Activated T-cell treated with anti-CD3 and anti-CD28 coated beads for 1 hour (primary cell): Measurements from ENCODE around the gene KAT5.
A peak's percentile ranks its signal among the peaks of the same experiment; 100 is the strongest.
"Not testable (repeated sequence)": the region's sequence is repeated elsewhere in the genome, so short reads cannot be mapped to it uniquely, and the experiment has no call there.

Source experiments
- DNase-seq: peaks from one replicate; pipeline ENCODE4 v3.0.0-alpha.2; 2020; ENCODE audit warnings: low read depth

The KAT5 gene

DNA sequence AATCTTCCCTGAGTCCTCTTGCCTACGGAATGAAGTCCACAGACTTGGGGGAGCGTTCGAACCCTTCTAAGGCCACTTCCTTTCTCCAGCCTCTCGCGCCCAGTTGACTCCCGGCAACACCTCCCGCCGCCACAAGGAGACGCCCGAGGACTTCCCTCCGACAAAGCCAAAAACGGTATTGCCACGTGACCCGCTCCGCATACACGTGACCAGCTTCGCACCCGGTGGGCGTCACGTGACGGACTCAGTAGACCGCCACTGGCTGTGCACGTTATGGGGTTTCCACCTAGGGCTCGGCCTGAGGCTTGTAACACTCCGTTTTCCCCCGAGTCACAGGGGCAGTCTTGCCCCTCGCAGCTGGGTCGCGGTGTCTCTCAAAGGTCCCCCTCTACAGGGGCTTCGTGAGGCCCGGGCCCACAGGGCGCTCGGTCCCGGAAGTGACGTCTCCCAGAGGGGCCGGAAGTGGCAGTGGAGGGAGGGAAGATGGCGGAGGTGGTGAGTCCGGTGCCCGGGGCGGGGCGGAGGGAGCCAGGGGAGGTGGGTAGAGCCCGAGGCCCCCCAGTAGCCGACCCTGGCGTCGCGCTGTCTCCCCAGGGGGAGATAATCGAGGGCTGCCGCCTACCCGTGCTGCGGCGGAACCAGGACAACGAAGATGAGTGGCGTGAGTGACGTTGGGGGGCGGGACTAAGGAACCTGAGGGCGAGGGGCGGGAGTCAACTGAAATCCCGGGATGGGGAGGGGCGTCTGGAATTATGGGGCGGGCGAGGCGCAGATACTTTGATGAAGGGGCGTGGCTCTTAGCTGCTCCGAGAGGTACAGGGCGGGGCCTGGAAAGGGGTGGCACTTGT is at the start of gene KAT5:
Gene KAT5 (plus strand): TSS at position 468 of the 848 bp plus-strand sequence. CDS start 16 bp downstream, at position 484.
- DNase-seq = peak; percentile 94

DNA sequence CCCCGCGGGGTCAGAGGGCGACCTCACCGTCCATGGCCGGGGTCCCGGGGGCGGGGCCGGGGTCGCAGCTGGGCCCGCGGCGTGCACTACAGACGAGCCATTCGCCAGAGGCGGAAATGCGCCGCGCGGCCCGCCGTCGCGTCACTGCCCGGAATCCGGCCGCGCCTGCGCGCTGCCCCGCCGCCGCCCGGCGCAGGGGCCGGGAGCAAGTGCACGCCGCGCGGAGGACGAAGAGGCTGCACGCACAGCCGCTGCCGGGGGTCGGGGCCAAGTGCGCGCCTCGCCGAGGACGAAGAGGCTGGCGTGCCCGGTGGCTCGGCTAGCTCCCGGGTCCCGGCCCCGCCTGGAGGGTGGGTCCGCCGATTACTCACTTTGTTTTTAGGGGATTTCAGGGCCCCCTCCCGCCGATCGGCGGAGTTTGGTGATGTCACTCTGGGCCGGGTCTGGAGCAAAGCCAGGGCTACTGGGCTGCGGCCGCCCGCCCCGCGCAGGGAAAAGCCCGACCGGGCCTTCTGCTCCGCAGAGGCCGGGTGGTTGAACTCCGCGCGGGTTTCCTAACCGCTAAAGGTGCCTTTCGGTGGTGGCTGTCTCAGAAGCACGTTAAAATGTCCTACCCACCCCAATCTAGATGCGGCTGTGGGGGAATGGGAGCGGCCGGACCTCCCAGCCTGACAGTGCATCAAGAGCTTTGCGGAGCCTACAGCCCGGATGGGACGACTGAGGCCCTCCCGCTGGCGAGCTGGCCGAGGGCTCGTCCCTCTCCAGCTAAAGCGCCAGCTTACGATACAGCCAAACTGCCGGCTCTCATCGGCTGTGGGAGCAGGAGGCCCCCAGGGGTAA is 49.0 kb upstream of the KAT5 start, which contains the start of gene RELA:
Gene RELA (minus strand): TSS at position 118 of the 840 bp plus-strand sequence. CDS start 84 bp downstream, at position 34.
- DNase-seq = peak; percentile 81

DNA sequence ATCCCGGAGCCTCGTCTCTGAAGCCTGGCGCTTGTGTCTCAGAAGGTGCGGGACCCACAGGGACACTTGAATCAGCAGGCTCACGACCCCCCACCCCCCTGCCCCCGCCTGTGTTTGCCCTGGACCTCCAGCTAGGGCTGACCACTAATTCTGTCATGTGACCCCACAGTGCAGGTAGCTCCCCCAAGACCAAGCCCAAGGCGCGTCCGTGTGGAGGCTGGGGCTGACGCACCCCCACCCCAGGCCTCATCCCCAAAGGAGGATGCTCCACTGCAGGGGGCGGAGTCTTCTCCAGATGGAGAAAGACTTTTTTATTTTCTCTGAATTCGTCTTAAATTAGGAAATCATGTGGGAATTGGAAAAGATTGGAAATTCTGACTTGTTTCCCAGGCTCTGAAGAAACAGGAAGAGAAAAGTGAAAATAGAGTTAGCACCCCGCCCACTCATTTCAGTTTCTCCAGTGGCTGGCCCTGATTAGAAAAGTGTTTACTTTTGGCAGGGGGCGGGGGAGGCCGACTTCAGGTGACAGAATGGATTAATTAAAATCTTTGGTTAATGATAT is 48.3 kb upstream of the KAT5 start:
- DNase-seq = peak; percentile 34

DNA sequence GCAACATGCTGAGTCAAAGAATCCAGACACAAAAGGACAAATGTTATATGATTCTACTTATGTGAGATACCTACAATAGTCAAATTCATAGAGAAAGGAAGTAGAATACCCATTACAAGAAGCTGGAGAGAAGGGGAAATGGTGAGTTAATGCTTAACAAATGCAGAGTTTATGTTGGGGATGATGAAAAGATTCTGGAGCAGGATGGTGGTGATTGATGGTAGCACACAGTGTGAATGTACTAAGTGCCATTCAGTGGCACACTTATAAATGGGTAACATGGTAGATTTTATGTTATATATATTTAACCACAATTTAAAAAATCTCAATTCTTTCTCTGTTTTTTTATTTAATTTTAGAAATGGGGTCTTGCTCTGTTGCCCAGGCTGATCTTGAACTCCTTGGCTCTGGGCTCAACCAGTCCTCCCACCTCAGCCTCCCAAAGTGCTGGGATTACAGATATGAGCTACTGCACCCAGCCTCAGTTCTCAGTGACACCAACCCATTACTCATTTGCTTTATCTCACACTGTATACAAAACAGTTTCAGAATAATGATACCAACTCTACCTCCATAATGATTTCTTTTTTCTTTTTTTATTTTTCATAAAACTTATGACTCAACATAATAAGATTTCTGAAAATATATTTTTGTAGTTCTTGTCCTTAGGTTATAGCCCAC is 39.7 kb upstream of the KAT5 start:
- DNase-seq = no peak

DNA sequence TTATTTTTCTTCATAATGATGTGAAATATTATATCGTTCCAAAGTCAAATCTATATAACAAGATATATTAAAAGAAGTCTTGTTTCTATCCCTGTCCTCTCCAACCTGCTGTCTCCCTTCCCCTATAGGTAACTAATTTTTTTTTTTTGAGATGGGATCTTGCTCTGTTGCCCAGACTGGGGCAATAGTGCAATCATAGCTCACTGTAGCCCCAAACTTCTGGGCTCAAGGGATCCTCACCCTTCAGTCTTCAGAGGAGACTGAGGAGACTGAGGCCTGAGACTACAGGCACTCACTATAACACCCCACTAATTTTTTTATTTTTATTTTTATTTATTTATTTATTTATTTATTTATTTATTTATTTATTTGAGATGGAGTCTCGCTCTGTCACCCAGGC is 39.1 kb upstream of the KAT5 start:
- no peak for DNase-seq

DNA sequence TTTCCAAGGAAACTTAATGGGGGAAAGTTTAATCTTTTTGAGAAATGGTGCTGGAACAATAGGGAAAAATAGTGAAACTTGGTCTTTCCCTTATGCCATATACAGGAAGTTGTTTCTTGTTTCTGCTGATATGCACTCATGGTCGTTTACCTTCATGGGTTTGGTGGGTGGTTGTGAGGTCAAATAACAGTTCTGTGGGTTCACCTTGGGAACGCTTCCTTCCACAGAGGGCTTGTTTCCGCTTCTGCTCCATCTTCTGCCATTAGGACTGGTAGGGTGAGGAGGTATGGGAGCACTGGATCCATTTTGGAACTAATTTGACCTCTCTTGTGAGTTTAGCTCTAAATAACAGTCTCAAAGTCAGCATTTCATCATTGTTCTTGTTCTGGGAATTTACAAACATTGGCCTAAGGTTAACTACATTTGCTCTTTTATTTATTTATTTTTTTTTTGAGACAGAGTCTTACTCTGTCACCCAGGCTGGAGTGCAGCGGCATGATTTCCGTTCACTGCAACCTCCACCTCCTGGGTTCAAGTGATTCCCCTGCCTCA is 31.8 kb upstream of the KAT5 start:
- DNase-seq = no peak

DNA sequence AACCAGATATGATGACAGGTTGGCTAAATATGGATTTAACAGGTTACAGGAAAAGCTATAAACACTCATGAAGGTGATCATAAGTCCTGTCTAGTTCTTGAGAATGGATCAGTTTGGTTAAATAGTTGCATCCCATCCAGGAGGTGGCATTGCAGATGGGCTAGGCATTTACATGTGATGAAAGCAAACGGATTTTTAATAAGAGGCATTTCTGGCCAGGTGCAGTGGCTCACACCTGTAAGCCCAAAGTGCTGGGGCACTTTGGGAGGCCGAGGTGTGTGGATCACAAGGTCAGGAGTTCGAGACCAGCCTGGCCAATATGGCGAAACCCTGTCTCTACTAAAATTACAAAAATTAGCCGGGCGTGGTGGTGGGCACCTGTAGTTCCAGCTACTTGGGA is 28.6 kb upstream of the KAT5 start:
- DNase-seq = not testable (repeated sequence)

DNA sequence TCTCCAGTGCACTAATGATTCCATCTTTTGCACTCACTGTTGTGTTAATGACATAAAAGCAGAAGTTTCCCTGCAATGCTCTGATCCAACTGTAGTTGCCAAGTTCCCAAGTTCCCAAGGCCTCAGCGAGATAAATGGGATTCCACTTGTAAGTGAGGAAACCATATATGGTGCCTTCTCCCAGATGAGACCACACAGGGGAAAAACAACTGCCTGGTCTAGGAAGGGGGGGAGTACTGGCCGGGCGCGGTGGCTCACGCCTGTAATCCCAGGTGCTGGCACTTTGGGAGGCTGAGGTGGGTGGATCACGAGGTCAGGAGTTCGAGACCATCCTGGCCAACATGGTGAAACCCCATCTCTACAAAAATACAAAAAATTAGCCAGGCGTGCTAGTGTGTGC is 26.1 kb upstream of the KAT5 start:
- DNase-seq = no peak

DNA sequence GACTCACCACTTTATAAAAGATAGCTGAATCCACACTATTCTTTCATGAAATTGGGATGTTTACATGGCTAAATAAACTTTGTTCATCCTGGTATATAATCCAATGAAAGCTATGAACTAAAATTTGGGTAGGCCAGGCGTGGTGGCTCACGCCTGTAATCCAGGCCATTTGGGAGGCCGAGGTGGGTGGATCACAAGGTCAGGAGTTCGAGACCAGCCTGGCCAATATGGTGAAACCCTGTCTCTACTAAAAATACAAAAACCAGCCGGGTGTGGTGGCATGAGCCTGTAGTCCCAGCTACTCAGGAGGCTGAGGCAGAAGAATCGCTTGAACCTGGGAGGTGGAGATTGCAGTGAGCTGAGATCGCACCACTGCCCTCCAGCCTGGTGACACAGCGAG is 20.2 kb upstream of the KAT5 start:
- not testable (repeated sequence) for DNase-seq

DNA sequence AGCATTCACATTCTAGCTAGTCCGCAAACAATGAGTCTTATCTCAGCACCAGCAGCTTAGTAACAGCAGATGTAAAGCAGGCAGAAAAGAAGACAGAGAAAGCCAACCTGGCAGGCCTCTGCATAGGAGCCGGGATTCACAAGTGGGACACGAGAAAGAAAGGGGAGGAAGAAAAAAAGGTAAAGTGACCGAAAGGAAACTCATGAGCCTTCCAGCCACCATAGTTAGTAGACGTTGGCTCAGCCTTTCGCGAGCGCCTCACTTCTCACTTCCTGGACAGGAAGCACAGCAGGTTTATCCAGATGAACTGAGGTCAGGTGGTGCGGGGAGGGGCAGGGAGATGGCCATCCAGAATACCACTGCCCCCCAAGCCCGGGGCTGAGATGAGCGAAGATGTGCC is 19.7 kb upstream of the KAT5 start:
- no peak for DNase-seq

DNA sequence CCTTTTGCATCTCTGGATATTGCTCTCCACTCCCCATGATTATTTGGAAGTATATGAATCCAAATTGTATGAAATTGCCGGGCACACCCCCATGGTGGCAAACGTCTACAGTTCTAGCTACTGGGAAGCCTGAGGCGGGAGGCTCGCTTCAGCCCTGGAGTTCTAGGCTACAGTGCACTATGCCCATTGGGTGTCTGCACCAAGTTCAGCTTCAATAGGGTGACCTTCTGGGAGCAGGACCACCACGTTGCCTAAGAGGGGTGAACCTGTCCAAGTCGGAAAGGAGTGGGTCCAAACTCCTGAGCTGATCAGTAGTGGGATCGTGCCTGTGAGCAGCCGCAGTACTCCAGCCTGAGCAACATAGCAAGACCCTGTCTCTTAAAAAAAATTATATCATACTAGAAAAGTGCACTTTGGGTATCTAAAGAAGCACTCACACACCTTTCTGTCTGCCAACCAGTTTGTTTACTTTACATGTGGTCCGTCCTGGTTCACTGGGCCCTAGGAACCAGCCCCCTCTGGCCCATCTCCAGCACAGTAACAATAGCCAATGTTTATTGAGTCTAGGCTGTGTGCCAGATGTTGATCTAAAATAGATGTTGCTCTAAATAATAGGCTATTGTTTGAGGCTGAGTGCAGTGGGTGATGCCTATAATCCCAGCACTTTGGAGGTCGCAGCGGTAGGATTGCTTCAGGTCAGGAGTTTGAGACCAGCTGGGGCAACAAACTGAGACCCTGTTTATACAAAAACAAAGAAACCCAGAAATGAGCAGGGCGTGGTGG is 16.4 kb upstream of the KAT5 start:
- no peak for DNase-seq

DNA sequence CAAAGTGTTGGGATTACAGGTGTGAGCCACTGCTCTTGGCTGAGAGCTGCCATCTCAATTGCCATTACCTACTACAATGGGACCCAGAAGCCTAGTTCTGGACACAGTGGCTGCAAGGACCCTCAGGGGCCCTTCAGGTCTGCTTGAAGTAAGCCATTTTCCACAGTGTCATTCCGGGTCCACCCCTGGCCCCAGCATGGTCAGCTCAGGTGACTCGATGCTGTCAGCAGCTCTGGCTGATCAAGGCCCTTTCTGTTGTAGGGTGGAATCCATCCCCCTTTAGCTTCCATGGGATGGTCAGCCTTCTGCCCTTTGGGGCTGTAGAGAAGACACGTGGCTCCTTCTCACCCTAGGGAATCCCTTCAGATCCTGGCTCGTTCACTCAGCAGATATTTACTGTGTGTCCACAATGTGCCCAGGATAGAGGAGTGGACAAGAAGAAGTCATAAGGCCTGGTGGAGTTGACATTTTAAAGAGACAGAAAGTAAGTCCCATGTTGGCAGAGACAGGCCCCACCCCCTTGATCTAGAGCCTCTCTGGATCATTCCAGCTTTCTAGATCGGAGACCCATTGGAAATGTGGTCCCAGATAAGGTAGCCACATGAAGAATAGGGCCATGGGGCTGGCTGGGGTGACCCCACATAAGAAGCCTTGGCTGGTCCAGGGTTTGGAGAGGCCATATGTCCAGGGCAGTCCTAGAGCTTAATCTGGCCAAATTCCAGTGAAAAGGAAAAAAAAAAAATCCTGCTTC is 15.1 kb upstream of the KAT5 start:
- no peak for DNase-seq

DNA sequence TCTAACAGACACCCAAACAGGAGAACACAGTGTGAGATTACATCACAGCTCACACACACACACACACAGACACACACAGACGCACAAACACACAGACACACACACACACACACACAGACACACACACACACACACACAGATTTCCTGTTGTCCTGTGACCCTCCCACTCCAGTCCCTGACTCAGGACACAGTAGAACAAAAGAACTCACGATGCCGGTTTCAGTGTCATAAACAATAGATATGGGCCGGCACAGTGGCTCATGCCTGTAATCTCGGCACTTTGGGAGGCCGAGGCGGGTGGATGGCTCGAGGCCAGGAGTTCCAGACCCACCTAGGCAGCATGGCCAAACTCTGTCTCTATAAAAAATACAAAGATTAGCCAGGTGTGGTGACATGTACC is 13.8 kb upstream of the KAT5 start:
- DNase-seq = no peak

DNA sequence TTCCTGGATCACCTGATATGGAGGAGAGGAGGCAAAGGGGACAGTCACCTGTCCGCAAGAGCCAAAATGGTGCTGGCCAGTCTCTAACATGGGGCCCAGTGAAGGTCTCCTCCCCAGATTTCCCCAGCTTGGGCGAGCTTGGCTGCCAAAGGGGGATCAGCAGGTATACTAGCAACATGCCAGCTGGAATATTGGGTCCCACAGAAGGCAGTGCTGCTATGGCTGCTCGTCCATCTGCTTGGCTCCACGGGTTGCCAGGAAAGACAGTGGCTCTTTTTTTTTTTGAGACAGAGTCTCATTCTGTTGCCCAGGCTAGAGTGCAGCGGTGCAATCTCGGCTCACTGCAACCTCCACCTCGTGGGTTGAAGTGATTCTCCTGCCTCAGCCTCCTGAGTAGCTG is 12.7 kb upstream of the KAT5 start:
- DNase-seq = no peak

DNA sequence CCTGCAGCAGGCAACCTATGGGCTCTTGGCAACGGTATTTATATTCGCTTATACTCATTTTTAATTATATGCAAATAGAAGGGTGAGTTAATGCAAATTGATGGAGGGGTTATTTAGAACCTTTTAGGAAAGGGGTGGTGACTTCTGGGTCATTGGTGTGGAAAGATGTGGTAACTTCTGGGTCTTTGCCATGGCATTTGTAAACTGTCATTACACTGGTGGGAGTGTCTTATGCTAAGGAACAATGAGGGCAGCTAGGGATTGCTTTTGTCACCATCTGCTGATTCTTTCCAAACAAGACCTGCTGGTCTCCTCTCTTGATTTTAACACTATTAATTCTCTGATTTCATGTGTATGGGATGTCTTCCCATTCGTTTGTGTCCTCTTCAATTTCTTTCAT is 11.7 kb upstream of the KAT5 start:
- no peak for DNase-seq

DNA sequence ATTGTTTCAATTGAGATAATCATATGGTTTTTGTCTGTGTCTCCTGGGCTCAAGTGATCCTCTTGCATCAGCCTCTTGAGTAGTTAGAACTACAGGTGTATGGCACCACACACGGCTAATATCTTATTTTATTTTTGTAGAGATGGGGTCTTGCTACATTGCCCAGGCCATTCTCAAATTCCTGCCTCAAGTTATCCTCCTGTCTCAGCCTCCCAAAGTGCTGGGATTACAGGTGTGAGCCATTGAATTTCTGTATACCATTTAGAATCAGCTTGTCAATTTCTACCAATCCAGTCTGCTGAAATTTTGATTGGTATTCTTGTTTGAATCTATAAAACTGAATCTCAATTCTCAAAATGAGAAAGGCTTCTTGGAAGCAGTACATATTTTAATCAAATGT is 10.4 kb upstream of the KAT5 start:
- DNase-seq = no peak

DNA sequence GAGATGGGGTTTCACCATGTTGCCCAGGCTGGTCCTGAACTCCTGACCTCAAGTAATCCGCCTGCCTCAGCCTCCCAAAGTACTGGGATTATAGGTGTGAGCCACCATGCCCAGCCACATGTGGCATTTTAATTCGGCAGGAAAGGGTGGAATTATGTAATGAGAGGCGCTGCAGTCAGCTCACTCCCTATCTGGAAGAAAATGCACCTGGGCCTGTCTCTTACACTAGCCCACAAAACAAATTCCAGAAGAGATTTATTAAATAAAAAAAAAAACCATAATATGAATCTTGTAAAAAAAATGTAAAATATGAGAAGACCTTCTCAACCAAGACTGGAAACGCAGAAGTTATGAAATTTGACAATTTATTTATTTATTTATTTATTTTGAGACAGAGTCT is 8.2 kb upstream of the KAT5 start:
- no peak for DNase-seq

DNA sequence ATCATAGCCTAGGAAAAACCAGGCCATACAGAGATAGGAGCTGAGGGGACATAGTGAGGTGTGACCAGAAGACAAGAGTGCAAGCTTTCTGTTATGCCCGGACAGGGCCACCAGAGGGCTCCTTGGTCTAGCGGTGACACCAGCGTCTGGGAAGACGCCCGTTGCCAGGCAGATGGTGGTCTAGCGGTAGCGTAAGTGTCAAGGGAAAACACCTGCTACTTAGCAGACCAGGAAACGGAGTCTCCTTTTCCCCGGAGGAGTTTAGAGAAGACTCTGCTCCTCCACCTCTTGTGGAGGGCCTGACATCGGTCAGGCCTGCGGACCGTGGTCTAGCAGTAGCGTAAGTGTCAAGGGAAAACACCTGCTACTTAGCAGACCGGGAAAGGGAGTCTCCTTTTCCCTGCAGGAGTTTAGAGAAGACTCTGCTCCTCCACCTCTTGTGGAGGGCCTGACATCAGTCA is 5.7 kb upstream of the KAT5 start:
- peak; percentile 63 for DNase-seq

DNA sequence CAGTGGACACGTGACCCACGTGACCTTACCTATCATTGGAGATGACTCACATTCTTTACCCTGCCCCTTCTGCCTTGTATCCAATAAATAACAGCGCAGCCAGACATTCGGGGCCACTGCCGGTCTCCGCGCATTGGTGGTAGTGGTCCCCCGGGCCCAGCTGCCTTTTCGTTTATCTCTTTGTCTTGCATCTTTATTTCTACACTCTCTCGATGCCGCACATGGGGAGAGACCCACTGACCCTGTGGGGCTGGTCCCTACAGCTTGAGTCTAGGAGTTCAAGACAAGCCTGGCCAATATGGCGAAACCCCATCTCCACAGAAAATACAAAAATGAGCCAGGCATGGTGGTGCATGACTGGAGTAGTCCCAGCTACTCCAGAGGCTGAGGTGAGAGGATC is 5.0 kb upstream of the KAT5 start:
- not testable (repeated sequence) for DNase-seq

DNA sequence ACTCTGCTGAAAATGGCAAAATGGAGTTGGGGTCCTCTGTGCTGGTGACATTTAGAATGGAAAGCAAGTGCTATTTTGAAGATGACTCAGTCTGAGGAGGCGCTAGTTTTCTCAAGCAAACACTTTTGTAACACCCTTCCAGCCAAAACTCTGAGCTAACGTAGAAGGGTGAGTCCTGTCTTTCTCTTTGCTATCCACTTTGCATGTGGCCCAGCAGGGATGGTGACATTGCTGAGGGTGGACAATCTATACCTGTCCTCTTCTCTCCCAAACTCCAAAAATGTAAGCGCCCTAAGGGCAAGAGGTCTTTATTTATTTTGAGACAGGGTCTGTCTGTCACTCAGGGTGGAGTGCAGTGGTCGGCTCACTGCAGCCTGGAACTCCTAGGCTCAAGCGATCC is 3.6 kb upstream of the KAT5 start:
- DNase-seq = no peak
